Activated CD4-positive, CD25-positive, alpha-beta regulatory T cell treated with anti-CD3 and anti-CD28 coated beads, Interleukin-2, amount 50 U/mL, for 72 hours (primary cell): ENCODE data around the gene PPP1R3D.
"Not testable (repeated sequence)": the region's sequence is repeated elsewhere in the genome, so short reads cannot be mapped to it uniquely, and the experiment has no call there.

ENCODE experiments used
- DNase-seq: peaks from one replicate; pipeline ENCODE4 v3.0.0; 2021

PPP1R3D gene

GRCh38 chr20:59912609-59913008, 27.5 kb downstream of the PPP1R3D start:
- DNase-seq: no peak

GRCh38 chr20:59911041-59911440, 29.1 kb downstream of the PPP1R3D start:
- no peak for DNase-seq

GRCh38 chr20:59908855-59909254, 31.2 kb downstream of the PPP1R3D start:
- no peak for DNase-seq

- no peak for DNase-seq
Measured at GRCh38 chr20:59903621-59904020, 36.5 kb downstream of the PPP1R3D start.

- no peak for DNase-seq
Measured at GRCh38 chr20:59902470-59902869, 37.6 kb downstream of the PPP1R3D start.

- DNase-seq: no peak
Measured at GRCh38 chr20:59895908-59896307, 44.2 kb downstream of the PPP1R3D start.

GRCh38 chr20:59891581-59891980, 48.5 kb downstream of the PPP1R3D start:
- DNase-seq: no peak

GRCh38 chr20:59890035-59890434, 50.1 kb downstream of the PPP1R3D start:
- not testable (repeated sequence) for DNase-seq

GRCh38 chr20:59888050-59888449, 52.1 kb downstream of the PPP1R3D start:
- no peak for DNase-seq
